NCI-H187 treated with DMSO at 0.1 percent for 48 hours (cell line): Measurements from ENCODE around the gene JAKMIP1.

Experiments
- DNase-seq: peaks from one replicate; lab custom pipeline; 2025; lab: John Stamatoyannopoulos, UW

JAKMIP1 gene

GRCh38 chr4:6119507-6120020, 80.8 kb downstream of the JAKMIP1 start:
- no peak for DNase-seq

DNA sequence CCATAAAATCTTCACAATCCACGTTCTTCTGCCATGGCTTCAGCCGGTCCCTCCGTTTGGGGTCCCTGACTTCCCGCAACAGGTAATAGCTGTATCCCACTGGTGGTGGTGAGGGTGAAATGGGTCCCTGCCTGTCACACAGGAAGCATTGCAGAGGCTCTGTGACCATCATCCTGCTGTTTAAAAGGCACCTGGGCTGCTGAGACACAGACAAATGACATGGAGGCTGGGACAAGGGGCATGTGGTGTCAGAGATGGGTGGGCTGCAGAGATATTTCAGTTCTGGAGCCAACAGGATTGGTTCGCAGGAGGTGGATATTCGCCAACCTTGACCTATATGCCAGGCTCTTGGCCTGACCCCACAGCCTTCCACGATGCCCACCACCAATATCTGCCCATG, 82.1 kb downstream of the JAKMIP1 start:
- DNase-seq, result no peak

DNA sequence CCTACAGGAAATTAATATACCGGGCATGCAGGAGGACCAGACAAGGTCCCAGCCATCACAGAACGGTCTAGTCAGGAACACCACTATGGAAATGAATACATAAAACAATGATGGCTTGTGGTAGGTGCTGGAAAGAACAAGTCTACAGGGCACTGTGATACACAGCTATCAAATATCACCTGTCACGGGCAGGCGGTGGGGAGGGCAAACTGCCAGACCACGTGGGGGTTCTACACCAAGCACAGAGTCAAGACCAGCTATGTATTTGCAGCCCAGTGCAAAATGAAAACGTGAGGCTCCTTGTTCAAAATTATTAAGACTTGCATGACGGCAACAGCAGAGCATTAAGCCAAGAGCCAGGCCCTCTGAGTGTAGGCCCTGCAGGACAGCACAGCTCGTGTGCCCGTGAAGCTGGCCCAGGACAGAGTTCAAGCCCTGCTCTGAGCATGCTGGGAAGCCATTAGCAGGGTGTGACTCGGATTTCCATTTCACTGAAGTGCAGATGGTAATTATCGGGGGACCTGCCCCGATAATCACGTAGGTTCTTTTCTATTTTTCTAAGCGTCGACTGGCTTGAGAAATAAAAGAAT, 83.6 kb downstream of the JAKMIP1 start:
- DNase-seq, result no peak

DNA sequence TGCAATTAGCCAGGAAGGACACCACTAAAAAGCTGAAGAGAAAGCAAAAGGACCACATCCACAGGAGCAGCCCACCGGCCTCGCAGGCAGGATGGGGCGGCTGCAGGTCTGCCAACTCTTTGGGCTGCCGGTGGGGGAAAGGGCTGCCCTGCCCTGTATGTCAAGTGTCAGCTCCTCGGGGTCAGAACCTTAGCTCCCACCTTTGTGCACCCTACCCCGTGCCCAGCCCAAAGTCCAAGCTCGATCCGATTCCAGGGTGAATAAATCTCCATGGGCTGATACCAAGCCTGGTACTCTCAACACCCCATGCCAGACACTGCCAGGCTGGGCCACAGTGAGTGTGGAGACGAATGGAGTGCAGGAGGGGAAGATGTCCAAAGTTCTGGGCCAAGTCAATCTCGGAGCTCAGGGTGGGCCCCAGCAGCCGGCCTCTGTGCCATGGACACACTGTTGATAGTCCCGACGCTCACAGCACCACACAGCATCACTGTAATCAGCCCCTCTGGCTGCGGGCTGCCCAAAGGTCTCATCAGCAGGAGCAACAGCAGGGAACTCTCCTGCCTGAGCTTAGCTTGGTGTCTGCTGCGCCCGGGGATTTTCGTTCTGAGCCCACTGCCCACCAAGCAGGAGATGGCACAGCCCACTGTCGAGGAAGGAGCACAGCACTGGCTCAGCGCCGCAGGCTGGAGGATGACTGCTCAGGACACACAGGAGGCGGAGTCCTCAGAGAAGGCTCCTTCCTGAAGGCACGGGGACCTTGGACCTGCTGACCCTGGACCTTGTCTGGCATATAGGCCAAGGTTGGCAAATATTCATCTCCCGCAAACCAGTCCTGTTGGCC, 84.4 kb downstream of the JAKMIP1 start:
- no peak for DNase-seq

- no peak for DNase-seq
These were observed 85.0 kb downstream of the JAKMIP1 start for GRCh38 chr4:6115342-6115741.

DNA sequence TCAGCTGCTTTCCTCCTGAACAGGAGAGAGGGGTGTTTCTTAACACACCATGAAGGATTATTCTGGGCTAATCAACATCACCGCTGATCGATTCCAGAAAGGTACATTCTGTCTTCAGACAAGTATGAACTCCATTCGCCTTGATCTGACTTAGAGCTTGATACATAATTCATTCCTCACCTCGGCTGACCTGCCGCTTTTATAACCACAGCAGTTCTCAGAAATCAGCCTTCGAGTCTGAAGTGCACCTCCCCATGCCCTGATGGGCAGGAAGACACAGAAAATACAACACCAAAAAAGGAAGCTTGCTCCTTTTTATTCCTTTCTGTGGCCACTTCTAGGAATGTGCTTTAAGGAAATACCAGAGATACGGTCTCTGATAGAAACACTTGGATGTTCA, 85.7 kb downstream of the JAKMIP1 start:
- no peak for DNase-seq

DNA sequence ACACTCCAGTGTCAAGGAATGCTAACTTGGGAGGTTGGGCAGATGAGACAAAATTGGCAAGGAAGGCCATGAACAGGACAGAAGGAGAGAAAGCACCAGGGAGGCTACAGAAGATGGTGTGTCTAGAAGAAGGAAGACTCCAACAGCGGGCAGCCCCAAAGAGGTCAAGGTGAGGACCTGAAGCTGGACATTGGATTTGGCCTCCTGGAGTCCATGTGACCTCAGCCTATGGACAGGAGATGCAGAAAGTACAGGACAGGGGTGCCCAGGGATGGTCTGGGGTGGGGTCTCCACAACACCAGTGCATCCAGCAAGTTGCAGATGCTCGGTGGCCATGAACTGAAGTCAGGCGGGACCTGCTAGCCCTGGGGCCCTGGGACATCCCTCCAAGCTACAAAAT, 86.2 kb downstream of the JAKMIP1 start:
- no peak for DNase-seq

- DNase-seq, result no peak
These were observed 86.7 kb downstream of the JAKMIP1 start for GRCh38 chr4:6113641-6114040.

DNA sequence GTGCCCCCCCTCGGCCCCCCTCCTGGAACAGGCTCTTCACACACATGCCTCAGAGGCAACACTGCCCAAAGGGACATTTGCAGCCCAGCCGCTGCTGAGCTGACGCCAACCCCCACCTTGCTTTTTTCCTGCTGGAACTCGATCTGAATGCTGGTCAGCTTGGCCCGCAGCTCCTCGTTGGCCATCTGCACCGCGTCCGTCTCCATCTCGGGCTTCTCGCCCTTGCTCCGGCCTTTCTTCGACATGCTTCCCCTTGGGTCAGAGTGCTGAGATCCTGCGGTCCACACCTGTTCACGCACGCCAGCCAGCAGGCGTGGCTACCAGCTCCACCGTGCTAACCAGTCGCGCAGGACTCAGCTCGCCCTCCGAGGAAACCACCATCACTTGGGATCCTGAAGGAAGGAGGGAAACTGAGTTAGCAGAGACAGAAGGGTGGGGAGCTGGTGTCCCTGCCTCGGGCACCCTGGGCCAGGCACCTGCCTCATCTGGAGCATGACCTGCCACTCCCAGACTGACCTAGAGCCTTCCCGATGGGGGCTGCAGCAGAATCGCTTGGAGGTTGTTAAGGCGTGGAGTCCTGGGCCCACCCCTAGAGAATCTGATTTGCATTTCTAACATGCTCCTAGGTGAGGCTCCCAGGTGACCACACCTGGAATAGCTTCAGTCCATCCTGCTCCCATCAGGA, 87.6 kb downstream of the JAKMIP1 start:
- DNase-seq, result no peak

DNA sequence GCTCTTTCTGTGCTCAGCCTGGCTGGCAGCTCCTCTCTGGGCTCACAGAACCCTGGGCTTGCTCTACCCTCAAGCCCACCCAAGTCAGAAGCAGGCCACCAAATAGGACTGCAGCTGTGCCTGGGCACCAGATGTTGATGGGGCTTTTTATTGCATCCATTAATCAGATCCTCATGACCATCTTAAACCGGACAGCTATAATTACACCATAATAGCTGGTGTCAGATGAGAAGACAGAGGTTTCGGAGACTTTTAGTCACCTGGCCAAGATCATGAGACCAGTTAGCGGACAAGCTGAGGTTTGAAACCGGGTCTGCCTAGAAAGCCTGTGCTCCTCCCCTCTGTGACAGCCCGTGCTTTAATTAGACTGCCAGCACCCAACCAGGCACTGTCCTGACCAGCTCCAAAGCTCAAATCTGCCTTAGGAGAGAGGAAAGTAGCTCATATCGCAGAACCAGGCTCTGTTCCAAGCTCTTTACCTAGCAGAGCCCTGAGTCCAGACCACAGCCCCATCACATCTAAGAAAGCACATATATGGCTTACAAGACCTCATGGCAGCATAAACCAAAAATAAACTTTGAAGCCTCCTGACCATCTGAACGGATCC, 88.9 kb downstream of the JAKMIP1 start:
- DNase-seq, result no peak

DNA sequence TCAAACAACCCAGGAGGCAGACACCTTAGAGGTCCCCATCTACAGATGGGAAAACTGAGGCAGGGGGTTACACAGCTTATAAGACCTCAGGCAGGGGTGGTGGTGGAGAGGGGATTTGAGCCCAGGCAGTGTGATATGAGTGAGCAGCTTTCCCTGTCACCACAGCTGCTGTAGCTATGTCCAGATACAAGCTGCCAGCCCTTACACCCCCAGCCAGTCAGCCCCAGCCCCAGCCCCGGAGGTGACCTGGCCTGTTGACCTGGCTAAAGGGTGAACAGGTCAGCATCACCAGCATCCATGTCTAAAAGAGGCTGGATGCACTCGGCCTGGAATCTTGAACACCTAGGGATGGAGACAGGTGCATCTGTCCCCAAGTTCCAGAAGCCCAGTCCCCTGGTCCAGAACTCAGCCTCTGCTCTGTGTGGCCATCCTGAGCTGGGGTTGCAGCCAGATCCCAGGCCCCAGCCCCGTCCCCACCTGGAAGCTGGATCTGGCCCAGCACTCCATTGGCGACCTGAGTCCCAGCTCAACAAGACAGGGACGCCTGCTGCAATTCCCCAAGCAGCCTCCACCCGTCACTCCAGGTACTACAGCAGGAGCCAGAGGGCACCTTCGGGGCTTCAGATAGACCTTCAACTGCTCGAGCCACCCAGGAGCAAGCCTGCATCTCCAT, 89.5 kb downstream of the JAKMIP1 start:
- DNase-seq, result no peak

GRCh38 chr4:6109842-6110560, 90.3 kb downstream of the JAKMIP1 start:
- DNase-seq, result no peak

- no peak for DNase-seq
These were observed 92.5 kb downstream of the JAKMIP1 start for GRCh38 chr4:6107886-6108285.

- DNase-seq, result no peak
These were observed 93.1 kb downstream of the JAKMIP1 start for GRCh38 chr4:6107114-6107791.

- DNase-seq, result no peak
These were observed 94.2 kb downstream of the JAKMIP1 start for GRCh38 chr4:6106156-6106555.

DNA sequence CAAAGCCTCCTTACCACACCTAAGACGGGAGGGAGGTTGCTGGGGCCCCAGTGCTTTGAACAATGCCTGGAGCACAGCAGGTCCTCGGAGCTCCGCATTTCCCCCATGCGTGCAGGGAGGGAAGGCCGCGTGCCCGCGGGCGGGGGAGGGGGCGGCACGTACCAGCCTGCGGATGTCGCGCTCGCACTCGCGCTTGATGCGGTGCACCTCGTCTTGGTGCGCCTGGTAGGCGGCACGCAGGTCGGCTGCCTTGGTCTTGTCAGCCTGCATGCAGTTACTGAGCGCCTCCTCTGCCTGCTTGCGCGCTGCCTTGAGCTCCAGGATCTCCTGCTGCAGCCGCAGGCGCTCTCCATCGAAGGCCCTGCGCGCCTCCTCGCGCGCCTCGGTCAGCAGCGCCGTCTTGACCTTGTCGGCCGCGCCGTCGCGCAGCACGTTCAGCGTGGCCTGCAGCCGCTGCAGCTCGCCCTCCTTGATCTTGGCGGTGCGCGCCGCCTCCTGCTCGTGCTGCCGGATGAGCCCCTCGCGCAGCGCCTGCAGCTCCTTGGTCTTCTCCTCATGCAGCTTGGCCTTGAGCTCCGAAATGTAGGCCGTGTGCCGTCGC, 94.9 kb downstream of the JAKMIP1 start:
- no peak for DNase-seq

DNA sequence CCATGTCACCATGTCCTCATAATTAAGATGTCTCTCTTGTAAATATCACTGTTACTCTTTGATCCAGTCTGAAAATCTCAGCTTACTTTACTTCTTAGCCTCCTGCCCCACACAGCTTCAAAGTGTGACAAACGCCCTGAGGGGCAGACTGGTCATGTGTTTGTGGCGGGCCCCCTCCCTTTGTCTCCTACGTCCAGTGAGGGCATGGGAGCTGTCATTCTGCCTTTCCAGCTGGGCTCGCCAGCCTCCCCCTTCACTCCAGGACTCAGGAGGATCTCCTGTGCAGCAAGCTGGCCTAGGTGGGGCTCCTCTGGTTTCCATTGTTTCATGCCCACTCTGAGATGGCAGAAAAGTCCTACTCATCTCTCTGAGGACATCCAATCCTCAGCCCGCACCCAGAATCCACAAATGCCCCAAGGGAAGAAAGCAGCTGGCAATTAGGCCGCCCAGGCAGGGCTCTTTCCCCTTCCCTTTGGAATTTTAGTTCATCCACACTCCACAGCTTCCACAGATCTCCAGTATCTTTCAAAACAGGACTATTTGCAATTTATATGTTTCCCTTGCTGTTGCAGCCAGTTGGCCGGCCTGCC, 95.7 kb downstream of the JAKMIP1 start:
- no peak for DNase-seq

GRCh38 chr4:6097581-6097980, 102.8 kb downstream of the JAKMIP1 start:
- DNase-seq, result no peak

GRCh38 chr4:6095897-6096296, 104.5 kb downstream of the JAKMIP1 start:
- no peak for DNase-seq
